Nephron (organoid): Measurements from ENCODE around the gene TSEN2.

Experiments
- H3K27ac Mint-ChIP-seq, 3 experiments: 2 replicates each; pipeline ENCODE4 v1.8.0; 2020; ENCODE audit warnings: mixed read lengths in 3 of 3, mild to moderate bottlenecking in 2 of 3, moderate library complexity in 1 of 3
- H3K27me3 Mint-ChIP-seq: 2 replicates; pipeline ENCODE4 v1.8.0; 2021; ENCODE audit warnings: low read depth, mild to moderate bottlenecking, moderate library complexity, mixed read lengths
- H3K36me3 Mint-ChIP-seq: 2 replicates; pipeline ENCODE4 v1.8.0; 2020; ENCODE audit warnings: low read depth, mixed read lengths
- H3K4me1 Mint-ChIP-seq: 2 replicates; pipeline ENCODE4 v1.8.0; 2020; ENCODE audit warnings: mixed read lengths
- H3K4me3 Mint-ChIP-seq, 3 experiments: 2 replicates each; pipeline ENCODE4 v1.8.0; 2020; ENCODE audit warnings: mild to moderate bottlenecking in 3 of 3, mixed read lengths in 3 of 3, moderate library complexity in 2 of 3
- H3K9me3 Mint-ChIP-seq: 2 replicates; pipeline ENCODE4 v1.8.0; 2020; ENCODE audit warnings: mixed read lengths
- CTCF ChIP-seq, 3 experiments: fragments of 200-600 bp; sonication (generic); IDR thresholded peaks; one replicate each; pipeline ENCODE4 v1.5.0; 2021; ENCODE audit warnings: antibody characterized with exemption in 3 of 3; ENCODE audit not compliant: unreplicated experiment in 3 of 3

The TSEN2 gene

GRCh38 chr3:12571986-12572385, 87.7 kb downstream of the TSEN2 start:
- TF ChIP-seq CTCF (IDR thresholded peaks at IDR 0.05; ENCODE audit: unreplicated experiment in 3 of 3) = no peak
- Mint-ChIP-seq H3K4me1 (no peaks in the 10 kb centered on the region), H3K27ac (no peak overlapping the region), H3K9me3 (peaks cover under 1% of the 10 kb centered on the region), H3K27me3 (no peaks in the 10 kb centered on the region), H3K4me3 (no peak overlapping the region), H3K36me3 (peaks cover 85% of the 10 kb centered on the region)

- Mint-ChIP-seq H3K9me3 (no peaks in the 10 kb centered on the region), H3K27ac (no peak overlapping the region), H3K4me1 (no peaks in the 10 kb centered on the region), H3K27me3 (no peaks in the 10 kb centered on the region), H3K4me3 (no peak overlapping the region), H3K36me3 (peaks cover 87% of the 10 kb centered on the region)
- no peak for TF ChIP-seq CTCF (IDR thresholded peaks at IDR 0.05; ENCODE audit: unreplicated experiment in 3 of 3)
These were observed 89.9 kb downstream of the TSEN2 start for GRCh38 chr3:12574131-12574530.

GRCh38 chr3:12574661-12575060, 90.4 kb downstream of the TSEN2 start:
- no peak for TF ChIP-seq CTCF (IDR thresholded peaks at IDR 0.05; ENCODE audit: unreplicated experiment in 3 of 3)
- Mint-ChIP-seq H3K36me3 (peaks cover 88% of the 10 kb centered on the region), H3K9me3 (no peaks in the 10 kb centered on the region), H3K4me1 (no peaks in the 10 kb centered on the region), H3K27ac (no peak overlapping the region), H3K4me3 (no peak overlapping the region), H3K27me3 (no peaks in the 10 kb centered on the region)

GRCh38 chr3:12577379-12577778, 93.1 kb downstream of the TSEN2 start:
- no peaks in the 10 kb centered on the region for H3K9me3 Mint-ChIP-seq
- no peak overlapping the region for H3K27ac Mint-ChIP-seq
- H3K4me3 Mint-ChIP-seq = no peak overlapping the region
- H3K4me1 Mint-ChIP-seq = no peaks in the 10 kb centered on the region
- H3K36me3 Mint-ChIP-seq = peaks cover 79% of the 10 kb centered on the region
- H3K27me3 Mint-ChIP-seq = no peaks in the 10 kb centered on the region
- no peak for TF ChIP-seq CTCF (IDR thresholded peaks at IDR 0.05; ENCODE audit: unreplicated experiment in 3 of 3)

GRCh38 chr3:12578742-12579141, 94.5 kb downstream of the TSEN2 start:
- Mint-ChIP-seq H3K4me3 (no peak overlapping the region), H3K27ac (no peak overlapping the region), H3K4me1 (no peaks in the 10 kb centered on the region), H3K27me3 (no peaks in the 10 kb centered on the region), H3K9me3 (no peaks in the 10 kb centered on the region), H3K36me3 (peaks cover 82% of the 10 kb centered on the region)
- no peak for TF ChIP-seq CTCF (IDR thresholded peaks at IDR 0.05; ENCODE audit: unreplicated experiment in 3 of 3)

- TF ChIP-seq CTCF (IDR thresholded peaks at IDR 0.05; ENCODE audit: unreplicated experiment in 3 of 3) = no peak
- Mint-ChIP-seq H3K27me3 (no peaks in the 10 kb centered on the region), H3K27ac (no peak overlapping the region), H3K36me3 (peaks cover 82% of the 10 kb centered on the region), H3K9me3 (no peaks in the 10 kb centered on the region), H3K4me3 (no peak overlapping the region), H3K4me1 (no peaks in the 10 kb centered on the region)
These were observed 95.2 kb downstream of the TSEN2 start for GRCh38 chr3:12579456-12579855.
